ENCODE measurements around the gene ARHGAP15.

DNA sequence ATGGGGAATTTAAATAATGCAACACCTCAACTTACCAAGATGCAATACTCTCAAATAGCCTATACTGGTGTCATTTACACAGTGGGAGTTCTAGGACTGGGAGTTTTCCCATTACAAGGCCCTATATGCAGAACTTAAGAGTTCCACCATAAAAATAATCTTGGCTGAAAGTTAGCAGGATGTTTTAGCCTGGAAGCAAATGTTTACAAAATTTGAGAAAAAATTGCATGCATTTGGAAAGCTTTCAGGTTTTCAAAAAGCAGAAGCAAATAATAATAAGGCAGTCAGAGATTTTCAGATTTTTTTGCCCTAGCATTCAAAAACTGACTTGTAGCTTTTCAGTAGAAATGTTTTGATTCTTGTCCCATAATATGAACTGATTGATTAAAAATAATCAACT lies 397.3 kb downstream of the ARHGAP15 start:
- TF ChIP-seq, protein P1, sequence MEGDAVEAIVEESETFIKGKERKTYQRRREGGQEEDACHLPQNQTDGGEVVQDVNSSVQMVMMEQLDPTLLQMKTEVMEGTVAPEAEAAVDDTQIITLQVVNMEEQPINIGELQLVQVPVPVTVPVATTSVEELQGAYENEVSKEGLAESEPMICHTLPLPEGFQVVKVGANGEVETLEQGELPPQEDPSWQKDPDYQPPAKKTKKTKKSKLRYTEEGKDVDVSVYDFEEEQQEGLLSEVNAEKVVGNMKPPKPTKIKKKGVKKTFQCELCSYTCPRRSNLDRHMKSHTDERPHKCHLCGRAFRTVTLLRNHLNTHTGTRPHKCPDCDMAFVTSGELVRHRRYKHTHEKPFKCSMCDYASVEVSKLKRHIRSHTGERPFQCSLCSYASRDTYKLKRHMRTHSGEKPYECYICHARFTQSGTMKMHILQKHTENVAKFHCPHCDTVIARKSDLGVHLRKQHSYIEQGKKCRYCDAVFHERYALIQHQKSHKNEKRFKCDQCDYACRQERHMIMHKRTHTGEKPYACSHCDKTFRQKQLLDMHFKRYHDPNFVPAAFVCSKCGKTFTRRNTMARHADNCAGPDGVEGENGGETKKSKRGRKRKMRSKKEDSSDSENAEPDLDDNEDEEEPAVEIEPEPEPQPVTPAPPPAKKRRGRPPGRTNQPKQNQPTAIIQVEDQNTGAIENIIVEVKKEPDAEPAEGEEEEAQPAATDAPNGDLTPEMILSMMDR (IDR thresholded peaks at IDR 0.05): no peak
- TF ChIP-seq POLR2AphosphoS5 (IDR thresholded peaks at IDR 0.05) (no peak), POLR2A (IDR thresholded peaks at IDR 0.05) (no peak)
